ENCODE results near the gene HPDL. TPM values are rescaled to one million over a fixed set of nuclear protein-coding genes. Genes with fewer than 3 reads are reported as not detected.

Gene HPDL
- total RNA-seq, 1 donor from 2014 or later = 0.61 TPM

- Histone ChIP-seq H3K9me3 (ENCODE audit: insufficient read depth, low read depth, low read length) (no peaks in the 10 kb centered on the region), H3K27me3 (ENCODE audit: insufficient read depth, low read length) (no peaks in the 10 kb centered on the region), H2AFZ (ENCODE audit: low read depth, low read length) (peak overlapping the region; percentile 98), H3K4me2 (ENCODE audit: low read length) (peak overlapping the region; percentile 92), H3K4me1 (ENCODE audit: insufficient read depth, low read length) (peaks cover 10% of the 10 kb centered on the region), H3K4me3 (ENCODE audit: insufficient read depth, low read depth, low read length) (peak overlapping the region; percentile 78), H3K36me3 (ENCODE audit: insufficient read depth, low read length) (no peaks in the 10 kb centered on the region), H4K20me1 (ENCODE audit: insufficient read depth, low read length) (no peaks in the 10 kb centered on the region), H3K79me2 (ENCODE audit: insufficient read depth, low read length) (no peaks in the 10 kb centered on the region), H3K9ac (ENCODE audit: low read length) (peak overlapping the region; percentile 85), H3K27ac (ENCODE audit: low read depth, low read length) (peak overlapping the region; percentile 75)
- Mint-ChIP-seq H3K27ac (ENCODE audit: unreplicated experiment) (peak overlapping the region; percentile 85), H3K4me3 (ENCODE audit: unreplicated experiment) (peak overlapping the region; percentile 85), H3K4me1 (ENCODE audit: low read depth, unreplicated experiment) (peaks cover 4% of the 10 kb centered on the region), H3K27me3 (ENCODE audit: low read depth, unreplicated experiment) (no peaks in the 10 kb centered on the region), H3K36me3 (ENCODE audit: low read depth, unreplicated experiment) (no peaks in the 10 kb centered on the region), H3K9me3 (ENCODE audit: unreplicated experiment) (no peaks in the 10 kb centered on the region)
- TF ChIP-seq CTCF (IDR thresholded peaks at IDR 0.05; ENCODE audit: insufficient read depth, low read depth, low read length) = no peak
- TF ChIP-seq EZH2 (IDR thresholded peaks at IDR 0.05; ENCODE audit: insufficient read depth, low read length) = no peak
- DNase-seq (ENCODE audit: low read depth) = no peak
- FAIRE-seq = no peak
Observed at GRCh38 chr1:45304311-45305081, 22.2 kb upstream of the HPDL start.

- H3K4me3 Mint-ChIP-seq (ENCODE audit: unreplicated experiment) = peak overlapping the region; percentile 58
- no peaks in the 10 kb centered on the region for H3K79me2 ChIP-seq (ENCODE audit: insufficient read depth, low read length)
- peaks cover 4% of the 10 kb centered on the region for H3K4me1 Mint-ChIP-seq (ENCODE audit: low read depth, unreplicated experiment)
- no peaks in the 10 kb centered on the region for H3K9me3 Mint-ChIP-seq (ENCODE audit: unreplicated experiment)
- no peak overlapping the region for H3K27ac Mint-ChIP-seq (ENCODE audit: unreplicated experiment)
- TF ChIP-seq CTCF (IDR thresholded peaks at IDR 0.05; ENCODE audit: insufficient read depth, low read depth, low read length) = no peak
- TF ChIP-seq EZH2 (IDR thresholded peaks at IDR 0.05; ENCODE audit: insufficient read depth, low read length) = no peak
- H3K36me3 Mint-ChIP-seq (ENCODE audit: low read depth, unreplicated experiment) = no peaks in the 10 kb centered on the region
- H3K27me3 Mint-ChIP-seq (ENCODE audit: low read depth, unreplicated experiment) = no peaks in the 10 kb centered on the region
- no peaks in the 10 kb centered on the region for H3K27me3 ChIP-seq (ENCODE audit: insufficient read depth, low read length)
- H3K9ac ChIP-seq (ENCODE audit: low read length) = no peak overlapping the region
- no peaks in the 10 kb centered on the region for H3K36me3 ChIP-seq (ENCODE audit: insufficient read depth, low read length)
- no peak overlapping the region for H2AFZ ChIP-seq (ENCODE audit: low read depth, low read length)
- H3K4me3 ChIP-seq (ENCODE audit: insufficient read depth, low read depth, low read length) = no peak overlapping the region
- H3K4me2 ChIP-seq (ENCODE audit: low read length) = no peak overlapping the region
- DNase-seq (ENCODE audit: low read depth) (no peak), FAIRE-seq (no peak)
- H3K4me1 ChIP-seq (ENCODE audit: insufficient read depth, low read length) = peaks cover 10% of the 10 kb centered on the region
- no peaks in the 10 kb centered on the region for H3K9me3 ChIP-seq (ENCODE audit: insufficient read depth, low read depth, low read length)
- H3K27ac ChIP-seq (ENCODE audit: low read depth, low read length) = no peak overlapping the region
- no peaks in the 10 kb centered on the region for H4K20me1 ChIP-seq (ENCODE audit: insufficient read depth, low read length)
Observed at GRCh38 chr1:45305231-45305630, 21.5 kb upstream of the HPDL start.

GRCh38 chr1:45306319-45306718 lies 20.4 kb upstream of the HPDL start:
- no peak overlapping the region for H3K4me3 ChIP-seq (ENCODE audit: insufficient read depth, low read depth, low read length)
- H3K27me3 ChIP-seq (ENCODE audit: insufficient read depth, low read length) = no peaks in the 10 kb centered on the region
- no peak for FAIRE-seq
- H3K4me2 ChIP-seq (ENCODE audit: low read length) = peak overlapping the region; percentile 32
- H3K36me3 ChIP-seq (ENCODE audit: insufficient read depth, low read length) = no peaks in the 10 kb centered on the region
- Mint-ChIP-seq H3K4me3 (ENCODE audit: unreplicated experiment) (no peak overlapping the region), H3K27ac (ENCODE audit: unreplicated experiment) (peak overlapping the region; percentile 60), H3K36me3 (ENCODE audit: low read depth, unreplicated experiment) (no peaks in the 10 kb centered on the region), H3K4me1 (ENCODE audit: low read depth, unreplicated experiment) (peaks cover 4% of the 10 kb centered on the region), H3K9me3 (ENCODE audit: unreplicated experiment) (no peaks in the 10 kb centered on the region), H3K27me3 (ENCODE audit: low read depth, unreplicated experiment) (no peaks in the 10 kb centered on the region)
- peak overlapping the region; percentile 53 for H2AFZ ChIP-seq (ENCODE audit: low read depth, low read length)
- no peak for TF ChIP-seq CTCF (IDR thresholded peaks at IDR 0.05; ENCODE audit: insufficient read depth, low read depth, low read length)
- no peak for TF ChIP-seq EZH2 (IDR thresholded peaks at IDR 0.05; ENCODE audit: insufficient read depth, low read length)
- peak overlapping the region; percentile 15 for H3K9ac ChIP-seq (ENCODE audit: low read length)
- H3K79me2 ChIP-seq (ENCODE audit: insufficient read depth, low read length) = no peaks in the 10 kb centered on the region
- no peak overlapping the region for H3K27ac ChIP-seq (ENCODE audit: low read depth, low read length)
- no peak for DNase-seq (ENCODE audit: low read depth)
- H3K4me1 ChIP-seq (ENCODE audit: insufficient read depth, low read length) = peaks cover 10% of the 10 kb centered on the region
- H3K9me3 ChIP-seq (ENCODE audit: insufficient read depth, low read depth, low read length) = no peaks in the 10 kb centered on the region
- H4K20me1 ChIP-seq (ENCODE audit: insufficient read depth, low read length) = no peaks in the 10 kb centered on the region

Measured in astrocyte (in vitro differentiated cells and primary cell).